Stimulated activated effector memory CD8-positive, alpha-beta T cell treated with anti-CD3 and anti-CD28 coated beads, Interleukin-12 subunit alpha, Interleukin-12 subunit beta, amount 100 ng/mL, for 72 hours (primary cell): Measurements from ENCODE around the gene CLSTN1.
"Not testable (repeated sequence)": the region's sequence is repeated elsewhere in the genome, so short reads cannot be mapped to it uniquely, and the experiment has no call there.

ENCODE experiments used
- ATAC-seq: fragments of 150-1000 bp; cut with Tn5 transposase; 2 replicates; pipeline ENCODE4 v1.10.0; 2021
- DNase-seq, 2 donors: peaks; one replicate each; pipeline ENCODE4 v3.0.0; 2021 to 2022; ENCODE audit warnings: low spot score in 2 of 2
- H3K27ac Mint-ChIP-seq: one replicate; pipeline ENCODE4 v1.8.0; 2022; ENCODE audit warnings: mild to moderate bottlenecking, mixed read lengths
- H3K36me3 Mint-ChIP-seq: one replicate; pipeline ENCODE4 v1.8.0; 2022; ENCODE audit warnings: mild to moderate bottlenecking, mixed read lengths
- H3K4me1 Mint-ChIP-seq: one replicate; pipeline ENCODE4 v1.8.0; 2022; ENCODE audit warnings: mixed read lengths
- H3K4me3 Mint-ChIP-seq: one replicate; pipeline ENCODE4 v1.8.0; 2022; ENCODE audit warnings: mild to moderate bottlenecking, mixed read lengths
- H3K9me3 Mint-ChIP-seq: one replicate; pipeline ENCODE4 v1.8.0; 2022; ENCODE audit warnings: mixed read lengths

CLSTN1 gene

GRCh38 chr1:9824702-9825089 lies 931 bp upstream of the CLSTN1 start:
- no peak for ATAC-seq
- Mint-ChIP-seq H3K4me1 (peaks cover 32% of the 10 kb centered on the region), H3K9me3 (no peaks in the 10 kb centered on the region), H3K27ac (no peak overlapping the region), H3K4me3 (peak overlapping the region; percentile 83), H3K36me3 (peaks cover 14% of the 10 kb centered on the region)
- no peak for DNase-seq

- H3K36me3 Mint-ChIP-seq, result peaks cover 20% of the 10 kb centered on the region
- peaks cover 32% of the 10 kb centered on the region for H3K4me1 Mint-ChIP-seq
- no peak for DNase-seq
- peak overlapping the region; percentile 83 for H3K4me3 Mint-ChIP-seq
- peak; percentile 50 for ATAC-seq
- no peak overlapping the region for H3K27ac Mint-ChIP-seq
- no peaks in the 10 kb centered on the region for H3K9me3 Mint-ChIP-seq
These were observed 147 bp downstream of the CLSTN1 start for GRCh38 chr1:9823693-9823942.

DNA sequence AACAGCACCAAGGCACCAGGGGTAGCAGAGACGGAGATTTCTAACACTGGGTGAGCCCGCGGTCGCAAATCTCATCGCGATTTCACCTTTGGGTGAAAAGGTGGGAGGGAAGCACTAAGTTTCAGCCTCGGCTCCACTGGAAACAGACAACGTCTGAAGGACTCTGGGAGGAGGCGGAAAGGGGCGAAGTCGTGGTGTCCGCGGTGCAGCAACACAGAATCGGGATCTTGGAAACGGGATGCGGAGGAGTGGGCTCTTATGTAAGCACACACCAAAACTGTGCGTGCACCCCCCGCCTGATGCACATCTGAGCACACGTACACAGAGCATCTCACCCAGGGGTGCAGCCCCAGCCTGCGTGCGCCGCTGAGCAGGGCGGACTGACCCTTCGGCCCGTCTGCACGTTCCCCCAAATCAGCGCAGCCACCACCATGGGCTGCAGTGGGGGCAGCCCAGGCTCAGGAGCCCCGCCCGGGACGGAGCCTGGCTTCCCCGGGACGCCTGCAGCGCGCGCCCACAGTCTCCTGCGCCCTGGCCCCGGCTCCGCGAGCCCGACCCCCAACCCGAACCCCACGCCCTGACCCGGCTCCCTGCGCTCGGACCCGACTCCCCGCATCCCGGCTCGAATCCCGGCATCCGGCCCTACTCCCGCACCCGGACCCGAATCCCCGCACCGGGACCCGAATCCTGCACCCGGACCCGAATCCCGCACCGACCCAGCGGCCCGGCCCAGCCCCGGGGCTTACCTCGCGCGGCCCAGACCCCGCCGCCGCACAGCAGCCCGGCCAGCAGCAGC lies 670 bp downstream of the CLSTN1 start:
- Mint-ChIP-seq H3K4me1 (peaks cover 32% of the 10 kb centered on the region), H3K9me3 (no peaks in the 10 kb centered on the region), H3K36me3 (peaks cover 20% of the 10 kb centered on the region), H3K27ac (peak overlapping the region; percentile 72), H3K4me3 (peak overlapping the region; percentile 83)
- peak in 1 of 2 donors; percentile 62 for DNase-seq
- peak; percentile 34 for ATAC-seq

DNA sequence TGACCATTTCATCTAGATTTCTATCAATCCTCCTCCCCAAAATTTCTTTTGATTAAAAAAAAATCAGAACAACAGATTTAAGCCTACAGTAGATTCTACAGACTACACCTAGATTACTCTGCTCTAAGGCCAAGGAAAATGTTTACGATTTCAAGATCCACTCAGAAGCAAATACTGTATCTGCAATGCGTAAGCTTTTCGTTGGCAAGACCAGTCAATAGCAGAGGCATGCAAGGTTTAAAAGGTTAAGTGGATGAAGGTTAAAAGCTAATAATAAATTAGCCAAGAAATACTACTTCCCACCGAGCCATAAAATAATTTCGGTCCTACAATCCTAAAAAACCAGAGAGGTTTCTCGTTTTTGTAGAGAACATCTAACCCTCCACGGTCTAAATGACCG lies 1.3 kb downstream of the CLSTN1 start:
- Mint-ChIP-seq H3K36me3 (peaks cover 20% of the 10 kb centered on the region), H3K4me1 (peaks cover 32% of the 10 kb centered on the region), H3K9me3 (no peaks in the 10 kb centered on the region), H3K27ac (peak overlapping the region; percentile 72), H3K4me3 (peak overlapping the region; percentile 83)
- ATAC-seq (no peak), DNase-seq (no peak)

DNA sequence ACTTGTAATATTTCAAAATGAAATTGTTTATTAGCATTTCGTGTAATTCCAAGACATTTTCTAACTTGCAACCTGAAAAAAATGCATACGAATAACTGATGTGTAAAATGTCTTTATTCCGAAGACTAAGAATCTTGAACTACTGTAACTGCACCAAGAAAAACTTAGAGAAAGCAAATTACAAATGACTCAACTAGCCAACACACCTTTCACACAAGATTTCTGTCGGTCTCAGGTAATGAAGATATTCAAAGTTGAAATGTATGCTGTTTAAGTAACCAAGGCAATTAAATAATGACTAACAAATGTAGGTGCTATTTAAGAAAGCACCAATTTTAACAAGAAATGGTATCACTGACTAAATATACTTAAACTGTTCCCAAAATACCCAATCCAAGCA lies 2.1 kb downstream of the CLSTN1 start:
- Mint-ChIP-seq H3K9me3 (no peaks in the 10 kb centered on the region), H3K36me3 (peaks cover 20% of the 10 kb centered on the region), H3K4me3 (peak overlapping the region; percentile 83), H3K27ac (no peak overlapping the region), H3K4me1 (peaks cover 32% of the 10 kb centered on the region)
- DNase-seq (no peak), ATAC-seq (no peak)

GRCh38 chr1:9820521-9820920 lies 3.2 kb downstream of the CLSTN1 start:
- ATAC-seq, result no peak
- Mint-ChIP-seq H3K27ac (no peak overlapping the region), H3K36me3 (peaks cover 20% of the 10 kb centered on the region), H3K4me3 (no peak overlapping the region), H3K4me1 (peaks cover 35% of the 10 kb centered on the region), H3K9me3 (no peaks in the 10 kb centered on the region)
- no peak for DNase-seq

DNA sequence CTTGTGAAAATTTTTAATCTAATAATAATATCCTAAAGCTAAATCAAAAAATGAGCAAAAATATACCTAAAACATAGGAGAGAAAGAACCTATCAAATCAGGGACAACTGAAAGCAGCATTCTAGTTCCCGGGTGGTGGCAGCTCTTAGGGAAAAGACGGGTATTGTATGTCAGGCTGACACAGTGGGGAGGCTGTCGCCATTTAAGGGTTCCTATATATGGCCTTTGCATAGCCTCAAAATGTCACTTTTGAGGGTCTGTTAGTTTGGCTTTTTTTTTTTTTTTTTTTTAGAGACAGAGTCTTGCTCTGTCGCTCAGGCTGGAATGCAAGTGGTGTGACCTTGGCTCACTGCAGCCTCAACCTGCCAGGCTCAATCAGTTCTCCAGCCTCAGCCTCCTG lies 6.0 kb downstream of the CLSTN1 start:
- H3K9me3 Mint-ChIP-seq, result no peaks in the 10 kb centered on the region
- no peak overlapping the region for H3K27ac Mint-ChIP-seq
- DNase-seq (no peak), ATAC-seq (no peak)
- no peak overlapping the region for H3K4me3 Mint-ChIP-seq
- peaks cover 23% of the 10 kb centered on the region for H3K4me1 Mint-ChIP-seq
- H3K36me3 Mint-ChIP-seq, result peaks cover 20% of the 10 kb centered on the region

GRCh38 chr1:9816199-9816598 lies 7.6 kb downstream of the CLSTN1 start:
- no peak for DNase-seq
- Mint-ChIP-seq H3K4me3 (no peak overlapping the region), H3K27ac (no peak overlapping the region), H3K4me1 (peaks cover 13% of the 10 kb centered on the region), H3K9me3 (no peaks in the 10 kb centered on the region), H3K36me3 (peaks cover 18% of the 10 kb centered on the region)
- ATAC-seq, result no peak

GRCh38 chr1:9815150-9815549 lies 8.6 kb downstream of the CLSTN1 start:
- Mint-ChIP-seq H3K4me1 (peaks cover 13% of the 10 kb centered on the region), H3K9me3 (no peaks in the 10 kb centered on the region), H3K27ac (no peak overlapping the region), H3K36me3 (peaks cover 15% of the 10 kb centered on the region), H3K4me3 (no peak overlapping the region)
- ATAC-seq (no peak), DNase-seq (no peak)

DNA sequence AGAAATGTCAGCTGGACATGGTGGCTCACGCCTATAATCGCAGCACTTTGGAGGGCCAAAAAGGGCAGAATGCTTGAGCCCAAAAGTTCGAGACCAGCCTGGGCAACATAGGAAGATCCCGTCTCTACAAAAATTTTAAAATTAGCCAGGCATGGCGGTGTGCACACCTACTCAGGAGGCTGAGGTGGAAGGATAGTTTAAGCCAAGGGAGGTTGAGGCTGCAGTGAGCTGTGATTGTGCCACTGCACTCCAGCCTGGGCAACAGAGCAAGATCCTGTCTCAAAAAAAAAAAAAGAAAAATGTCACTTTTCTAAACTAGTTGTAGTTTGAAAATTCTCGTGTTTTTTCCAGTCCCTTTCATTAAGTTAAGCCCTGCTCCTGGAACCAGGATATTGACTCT lies 9.1 kb downstream of the CLSTN1 start:
- no peak for DNase-seq
- Mint-ChIP-seq H3K4me1 (peaks cover 18% of the 10 kb centered on the region), H3K9me3 (no peaks in the 10 kb centered on the region), H3K36me3 (peaks cover 11% of the 10 kb centered on the region), H3K27ac (no peak overlapping the region), H3K4me3 (no peak overlapping the region)
- no peak for ATAC-seq

GRCh38 chr1:9811239-9811966 lies 12.4 kb downstream of the CLSTN1 start:
- Mint-ChIP-seq H3K4me3 (no peak overlapping the region), H3K36me3 (peaks cover 5% of the 10 kb centered on the region), H3K27ac (no peak overlapping the region), H3K9me3 (no peaks in the 10 kb centered on the region), H3K4me1 (peaks cover 40% of the 10 kb centered on the region)
- ATAC-seq (no peak), DNase-seq (no peak)

DNA sequence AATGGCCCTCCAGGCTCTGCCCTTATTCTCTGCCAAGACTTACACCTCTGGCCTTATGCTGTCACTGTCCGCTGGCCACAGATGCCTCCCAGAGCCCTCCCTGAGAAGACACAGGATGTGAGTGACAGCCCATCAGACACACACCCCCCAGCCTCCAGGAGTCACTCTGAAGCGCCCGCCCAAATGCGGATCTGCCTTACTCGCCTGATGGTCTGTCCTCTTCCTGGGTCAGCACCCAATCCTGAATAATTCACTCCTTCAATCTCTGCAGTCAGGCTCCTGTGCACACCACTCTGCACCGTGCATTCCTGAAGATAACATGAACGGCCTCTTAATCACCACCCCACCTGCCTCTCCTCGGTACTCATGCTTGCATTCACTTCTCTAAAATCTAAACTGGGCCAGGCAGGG lies 14.7 kb downstream of the CLSTN1 start:
- no peak for ATAC-seq
- no peak overlapping the region for H3K4me3 Mint-ChIP-seq
- peak overlapping the region; percentile 80 for H3K27ac Mint-ChIP-seq

GRCh38 chr1:9808459-9808858 lies 15.3 kb downstream of the CLSTN1 start:
- peaks cover under 1% of the 10 kb centered on the region for H3K36me3 Mint-ChIP-seq
- no peaks in the 10 kb centered on the region for H3K9me3 Mint-ChIP-seq
- no peak overlapping the region for H3K4me3 Mint-ChIP-seq
- peaks cover 34% of the 10 kb centered on the region for H3K4me1 Mint-ChIP-seq
- ATAC-seq, result no peak
- no peak overlapping the region for H3K27ac Mint-ChIP-seq
- no peak for DNase-seq

More for the DNA sequence above, 14.7 kb downstream of the CLSTN1 start:
- peaks cover 34% of the 10 kb centered on the region for H3K4me1 Mint-ChIP-seq
- H3K9me3 Mint-ChIP-seq, result no peaks in the 10 kb centered on the region
- peaks cover 5% of the 10 kb centered on the region for H3K36me3 Mint-ChIP-seq
- no peak for DNase-seq

DNA sequence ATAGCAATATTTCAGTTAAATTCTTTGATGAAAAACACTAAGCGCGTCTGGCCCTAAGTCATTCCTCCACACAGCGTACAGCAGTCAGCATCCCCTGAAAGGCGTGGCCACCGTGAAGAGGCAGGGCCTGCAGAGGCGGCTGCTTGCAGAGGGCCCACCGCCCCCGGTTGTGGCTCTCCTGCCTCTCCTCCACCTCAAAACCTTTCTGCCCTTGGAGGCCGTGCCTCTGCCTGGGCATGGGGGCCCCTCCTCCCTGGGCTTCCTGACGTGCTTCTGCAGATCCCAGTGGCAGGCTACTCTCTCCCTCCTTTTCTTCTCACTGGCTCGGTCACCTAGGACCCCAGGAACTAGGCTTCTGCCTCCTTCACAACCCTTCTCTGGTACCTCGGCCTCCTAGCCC lies 16.2 kb downstream of the CLSTN1 start:
- Mint-ChIP-seq H3K36me3 (no peaks in the 10 kb centered on the region), H3K9me3 (no peaks in the 10 kb centered on the region), H3K4me1 (peaks cover 34% of the 10 kb centered on the region), H3K4me3 (no peak overlapping the region), H3K27ac (peak overlapping the region; percentile 50)
- DNase-seq, result no peak
- no peak for ATAC-seq

DNA sequence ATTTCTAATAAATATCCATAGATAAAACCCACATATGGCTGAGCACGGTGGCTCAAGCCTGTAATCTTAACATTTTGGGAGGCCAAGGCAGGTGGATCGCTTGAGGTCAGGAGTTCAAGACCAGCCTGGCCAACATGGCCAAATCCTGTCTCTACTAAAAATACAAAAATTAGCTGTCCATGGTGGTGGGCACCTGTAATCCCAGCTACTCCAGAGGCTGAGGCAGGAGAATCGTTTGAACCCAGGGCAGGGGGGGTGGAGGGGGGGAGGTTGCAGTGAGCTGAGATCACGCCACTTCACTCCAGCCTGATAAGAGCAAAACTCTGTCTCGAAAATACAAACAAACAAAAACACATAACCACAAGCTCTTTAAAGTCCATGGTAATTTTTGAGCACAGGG lies 17.8 kb downstream of the CLSTN1 start:
- not testable (repeated sequence) for DNase-seq, H3K4me3 Mint-ChIP-seq
- peaks cover 43% of the 10 kb centered on the region for H3K4me1 Mint-ChIP-seq

GRCh38 chr1:9805006-9805508 lies 18.7 kb downstream of the CLSTN1 start:
- DNase-seq, result no peak
- H3K36me3 Mint-ChIP-seq, result no peaks in the 10 kb centered on the region
- H3K4me1 Mint-ChIP-seq, result peaks cover 41% of the 10 kb centered on the region
- no peaks in the 10 kb centered on the region for H3K9me3 Mint-ChIP-seq
- no peak overlapping the region for H3K4me3 Mint-ChIP-seq
- no peak for ATAC-seq
- H3K27ac Mint-ChIP-seq, result no peak overlapping the region

More for the DNA sequence above, 17.8 kb downstream of the CLSTN1 start:
- not testable (repeated sequence) for H3K36me3 Mint-ChIP-seq, ATAC-seq, H3K27ac Mint-ChIP-seq, H3K9me3 Mint-ChIP-seq
